MM.1S (cell line): ENCODE results near the gene UBE2D1.

Source experiments
- EZH2 ChIP-seq: fragments of 300-600 bp; sonication (generic); optimal IDR thresholded peaks from 2 replicates; pipeline ENCODE3; 2017; ENCODE audit warnings: low read depth, mild to moderate bottlenecking, antibody characterized with exemption, low read length, mixed read lengths
- EZH2phosphoT487 ChIP-seq: fragments of 300-600 bp; sonication (generic); IDR thresholded peaks from 2 replicates; pipeline ENCODE4 v1.6.1; 2018; ENCODE audit warnings: antibody characterized with exemption, low read length
- TF ChIP-seq, protein P1 (sequence below): fragments of 300-600 bp; sonication (generic); IDR thresholded peaks from 2 replicates; pipeline ENCODE4 v1.5.1; 2016; ENCODE audit warnings: antibody characterized with exemption, low read length, mixed read lengths

DNA sequence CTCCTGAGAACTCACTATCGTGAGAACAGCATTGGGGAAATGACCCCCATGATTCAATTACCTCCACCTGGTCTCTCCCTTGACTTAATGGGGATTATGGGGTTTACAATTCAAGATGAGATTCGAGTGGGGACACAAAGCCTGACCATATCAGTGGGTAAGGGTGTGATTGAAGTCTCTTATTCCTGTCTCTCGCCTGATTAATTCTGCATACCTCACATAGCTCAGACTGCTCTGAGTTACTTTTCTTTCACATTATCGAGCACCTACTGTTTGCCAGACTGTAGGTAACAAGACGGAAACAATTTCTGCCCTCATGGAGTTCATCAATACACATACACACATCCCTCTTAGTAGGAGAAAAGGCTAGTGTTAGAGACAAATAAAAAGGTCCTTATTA lies 40.8 kb upstream of the UBE2D1 start:
- TF ChIP-seq EZH2, result no peak
- TF ChIP-seq, protein P1, sequence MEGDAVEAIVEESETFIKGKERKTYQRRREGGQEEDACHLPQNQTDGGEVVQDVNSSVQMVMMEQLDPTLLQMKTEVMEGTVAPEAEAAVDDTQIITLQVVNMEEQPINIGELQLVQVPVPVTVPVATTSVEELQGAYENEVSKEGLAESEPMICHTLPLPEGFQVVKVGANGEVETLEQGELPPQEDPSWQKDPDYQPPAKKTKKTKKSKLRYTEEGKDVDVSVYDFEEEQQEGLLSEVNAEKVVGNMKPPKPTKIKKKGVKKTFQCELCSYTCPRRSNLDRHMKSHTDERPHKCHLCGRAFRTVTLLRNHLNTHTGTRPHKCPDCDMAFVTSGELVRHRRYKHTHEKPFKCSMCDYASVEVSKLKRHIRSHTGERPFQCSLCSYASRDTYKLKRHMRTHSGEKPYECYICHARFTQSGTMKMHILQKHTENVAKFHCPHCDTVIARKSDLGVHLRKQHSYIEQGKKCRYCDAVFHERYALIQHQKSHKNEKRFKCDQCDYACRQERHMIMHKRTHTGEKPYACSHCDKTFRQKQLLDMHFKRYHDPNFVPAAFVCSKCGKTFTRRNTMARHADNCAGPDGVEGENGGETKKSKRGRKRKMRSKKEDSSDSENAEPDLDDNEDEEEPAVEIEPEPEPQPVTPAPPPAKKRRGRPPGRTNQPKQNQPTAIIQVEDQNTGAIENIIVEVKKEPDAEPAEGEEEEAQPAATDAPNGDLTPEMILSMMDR, result no peak
- TF ChIP-seq EZH2phosphoT487, result no peak
